Rectal smooth muscle tissue (tissue), 1 donor: ENCODE data around the gene HDAC9.
"Not testable (repeated sequence)": the region's sequence is repeated elsewhere in the genome, so short reads cannot be mapped to it uniquely, and the experiment has no call there.

ENCODE experiments used
- H3K27ac ChIP-seq: one replicate; pipeline ENCODE4 v1.7.0; 2013; ENCODE audit warnings: low read depth, low read length, inconsistent platforms
- H3K27me3 ChIP-seq: one replicate; pipeline ENCODE4 v1.7.0; 2013; ENCODE audit warnings: low read length; ENCODE audit not compliant: control insufficient read depth, insufficient read depth
- H3K36me3 ChIP-seq: one replicate; pipeline ENCODE4 v1.7.0; 2013; ENCODE audit warnings: low read length; ENCODE audit not compliant: control insufficient read depth, insufficient read depth
- H3K4me1 ChIP-seq: one replicate; pipeline ENCODE4 v1.7.0; 2013; ENCODE audit warnings: low read length; ENCODE audit not compliant: control insufficient read depth, insufficient read depth
- H3K4me3 ChIP-seq: one replicate; pipeline ENCODE4 v1.7.0; 2013; ENCODE audit warnings: low read length
- H3K9ac ChIP-seq: one replicate; pipeline ENCODE4 v1.7.0; 2013; ENCODE audit warnings: low read length

The HDAC9 gene

GRCh38 chr7:18958627-18959026 is 463.1 kb downstream of the HDAC9 start:
- no peak overlapping the region for H3K4me3 ChIP-seq
- no peaks in the 10 kb centered on the region for H3K27me3 ChIP-seq
- H3K36me3 ChIP-seq, result no peaks in the 10 kb centered on the region
- no peak overlapping the region for H3K27ac ChIP-seq
- no peak overlapping the region for H3K9ac ChIP-seq
- H3K4me1 ChIP-seq, result no peaks in the 10 kb centered on the region

GRCh38 chr7:18960725-18961124 is 465.2 kb downstream of the HDAC9 start:
- Histone ChIP-seq H3K36me3 (no peaks in the 10 kb centered on the region), H3K4me1 (no peaks in the 10 kb centered on the region), H3K27me3 (no peaks in the 10 kb centered on the region), H3K9ac (no peak overlapping the region), H3K27ac (no peak overlapping the region), H3K4me3 (no peak overlapping the region)

- H3K27ac ChIP-seq, result no peak overlapping the region
- H3K4me1 ChIP-seq, result no peaks in the 10 kb centered on the region
- H3K9ac ChIP-seq, result no peak overlapping the region
- no peak overlapping the region for H3K4me3 ChIP-seq
- H3K36me3 ChIP-seq, result no peaks in the 10 kb centered on the region
- no peaks in the 10 kb centered on the region for H3K27me3 ChIP-seq
These were observed 466.5 kb downstream of the HDAC9 start for GRCh38 chr7:18962031-18962430.

- no peak overlapping the region for H3K4me3 ChIP-seq
- no peaks in the 10 kb centered on the region for H3K27me3 ChIP-seq
These were observed 470.1 kb downstream of the HDAC9 start for GRCh38 chr7:18965657-18966056.

GRCh38 chr7:18967755-18968154 is 472.2 kb downstream of the HDAC9 start:
- H3K9ac ChIP-seq, H3K4me1 ChIP-seq, H3K27ac ChIP-seq, H3K27me3 ChIP-seq, H3K36me3 ChIP-seq, H3K4me3 ChIP-seq: not testable (repeated sequence)

More at GRCh38 chr7:18965657-18966056, 470.1 kb downstream of the HDAC9 start:
- Histone ChIP-seq H3K4me1 (no peaks in the 10 kb centered on the region), H3K36me3 (no peaks in the 10 kb centered on the region), H3K9ac (no peak overlapping the region), H3K27ac (no peak overlapping the region)

- Histone ChIP-seq H3K4me3 (no peak overlapping the region), H3K27ac (no peak overlapping the region), H3K36me3 (no peaks in the 10 kb centered on the region), H3K9ac (no peak overlapping the region), H3K27me3 (no peaks in the 10 kb centered on the region), H3K4me1 (no peaks in the 10 kb centered on the region)
These were observed 476.3 kb downstream of the HDAC9 start for GRCh38 chr7:18971839-18972238.

GRCh38 chr7:18974803-18975202 is 479.3 kb downstream of the HDAC9 start:
- Histone ChIP-seq H3K4me1 (no peaks in the 10 kb centered on the region), H3K27ac (no peak overlapping the region), H3K36me3 (no peaks in the 10 kb centered on the region), H3K27me3 (no peaks in the 10 kb centered on the region), H3K9ac (no peak overlapping the region), H3K4me3 (no peak overlapping the region)

GRCh38 chr7:18975276-18975675 is 479.7 kb downstream of the HDAC9 start:
- Histone ChIP-seq H3K4me3 (no peak overlapping the region), H3K27ac (no peak overlapping the region), H3K27me3 (no peaks in the 10 kb centered on the region), H3K36me3 (no peaks in the 10 kb centered on the region), H3K4me1 (no peaks in the 10 kb centered on the region), H3K9ac (no peak overlapping the region)

- no peaks in the 10 kb centered on the region for H3K36me3 ChIP-seq
- no peak overlapping the region for H3K27ac ChIP-seq
- no peak overlapping the region for H3K4me3 ChIP-seq
- no peaks in the 10 kb centered on the region for H3K4me1 ChIP-seq
- H3K27me3 ChIP-seq, result no peaks in the 10 kb centered on the region
- no peak overlapping the region for H3K9ac ChIP-seq
These were observed 480.2 kb downstream of the HDAC9 start for GRCh38 chr7:18975689-18976280.

GRCh38 chr7:18976715-18977471 is 481.3 kb downstream of the HDAC9 start:
- H3K4me3 ChIP-seq, result no peak overlapping the region
- no peaks in the 10 kb centered on the region for H3K36me3 ChIP-seq
- H3K27ac ChIP-seq, result no peak overlapping the region
- H3K27me3 ChIP-seq, result no peaks in the 10 kb centered on the region
- no peak overlapping the region for H3K9ac ChIP-seq
- no peaks in the 10 kb centered on the region for H3K4me1 ChIP-seq

GRCh38 chr7:18978108-18978495 is 482.6 kb downstream of the HDAC9 start:
- H3K36me3 ChIP-seq, result no peaks in the 10 kb centered on the region
- H3K4me1 ChIP-seq, result no peaks in the 10 kb centered on the region
- no peak overlapping the region for H3K9ac ChIP-seq
- H3K27me3 ChIP-seq, result no peaks in the 10 kb centered on the region
- no peak overlapping the region for H3K27ac ChIP-seq
- no peak overlapping the region for H3K4me3 ChIP-seq

- not testable (repeated sequence) for H3K4me3 ChIP-seq
These were observed 495.2 kb downstream of the HDAC9 start for GRCh38 chr7:18990700-18991099.

More at GRCh38 chr7:18990700-18991099, 495.2 kb downstream of the HDAC9 start:
- H3K27ac ChIP-seq, H3K9ac ChIP-seq, H3K4me1 ChIP-seq, H3K36me3 ChIP-seq, H3K27me3 ChIP-seq: not testable (repeated sequence)
